Measurements from ENCODE around the gene ANAPC1.

Gene ANAPC1

GRCh38 chr2:111923276-111923804 lies 39.3 kb upstream of the ANAPC1 start:
- H2AFZ ChIP-seq (ENCODE audit: low read length), result no peak overlapping the region
- no peaks in the 10 kb centered on the region for H3K79me2 ChIP-seq (ENCODE audit: insufficient read depth, low read length)
- no peak overlapping the region for H3K4me3 ChIP-seq (ENCODE audit: low read length, poor library complexity, severe bottlenecking)
- no peaks in the 10 kb centered on the region for H4K20me1 ChIP-seq (ENCODE audit: insufficient read depth, low read length, poor library complexity, severe bottlenecking)
- H3K9me2 ChIP-seq (replicated peaks; ENCODE audit: low read depth, low read length), result no peaks in the 10 kb centered on the region
- no peaks in the 10 kb centered on the region for H3K27me3 ChIP-seq (ENCODE audit: insufficient read depth, low read length, poor library complexity, severe bottlenecking)
- no peaks in the 10 kb centered on the region for H3F3A ChIP-seq (ENCODE audit: low read depth)
- H3K36me3 ChIP-seq (ENCODE audit: insufficient read depth, low read length), result no peaks in the 10 kb centered on the region
- no peaks in the 10 kb centered on the region for H3K9me3 ChIP-seq (ENCODE audit: insufficient read depth, low read depth, low read length)
- H3K9ac ChIP-seq (ENCODE audit: low read depth, low read length, poor library complexity, severe bottlenecking), result no peak overlapping the region
- no peak overlapping the region for H3K4me2 ChIP-seq (ENCODE audit: low read depth, low read length, poor library complexity, severe bottlenecking)
- TF ChIP-seq CTCF (conservative IDR thresholded peaks at IDR 0.05; ENCODE audit: low read length) (no peak), EZH2phosphoT487 (IDR thresholded peaks at IDR 0.05; ENCODE audit: borderline replicate concordance) (no peak)
- H3K4me1 ChIP-seq (ENCODE audit: insufficient read depth, low read length, poor library complexity, severe bottlenecking), result peaks cover 8% of the 10 kb centered on the region

- H3K4me2 ChIP-seq (ENCODE audit: low read depth, low read length, poor library complexity, severe bottlenecking), result no peak overlapping the region
- no peaks in the 10 kb centered on the region for H3K9me2 ChIP-seq (replicated peaks; ENCODE audit: low read depth, low read length)
- no peak overlapping the region for H2AFZ ChIP-seq (ENCODE audit: low read length)
- H3K4me3 ChIP-seq (ENCODE audit: low read length, poor library complexity, severe bottlenecking), result no peak overlapping the region
- H3K36me3 ChIP-seq (ENCODE audit: insufficient read depth, low read length), result no peaks in the 10 kb centered on the region
- no peaks in the 10 kb centered on the region for H3F3A ChIP-seq (ENCODE audit: low read depth)
- TF ChIP-seq CTCF (conservative IDR thresholded peaks at IDR 0.05; ENCODE audit: low read length), result no peak
- no peak for TF ChIP-seq EZH2phosphoT487 (IDR thresholded peaks at IDR 0.05; ENCODE audit: borderline replicate concordance)
- no peaks in the 10 kb centered on the region for H3K9me3 ChIP-seq (ENCODE audit: insufficient read depth, low read depth, low read length)
- H3K27me3 ChIP-seq (ENCODE audit: insufficient read depth, low read length, poor library complexity, severe bottlenecking), result no peaks in the 10 kb centered on the region
- H3K4me1 ChIP-seq (ENCODE audit: insufficient read depth, low read length, poor library complexity, severe bottlenecking), result peaks cover 8% of the 10 kb centered on the region
- H3K79me2 ChIP-seq (ENCODE audit: insufficient read depth, low read length), result no peaks in the 10 kb centered on the region
- no peaks in the 10 kb centered on the region for H4K20me1 ChIP-seq (ENCODE audit: insufficient read depth, low read length, poor library complexity, severe bottlenecking)
- H3K9ac ChIP-seq (ENCODE audit: low read depth, low read length, poor library complexity, severe bottlenecking), result no peak overlapping the region
These were observed 36.0 kb upstream of the ANAPC1 start for GRCh38 chr2:111919794-111920608.

GRCh38 chr2:111919365-111919764 lies 35.4 kb upstream of the ANAPC1 start:
- Histone ChIP-seq H3K36me3 (ENCODE audit: insufficient read depth, low read length) (no peaks in the 10 kb centered on the region), H3K4me3 (ENCODE audit: low read length, poor library complexity, severe bottlenecking) (no peak overlapping the region), H3K27me3 (ENCODE audit: insufficient read depth, low read length, poor library complexity, severe bottlenecking) (no peaks in the 10 kb centered on the region), H3F3A (ENCODE audit: low read depth) (no peaks in the 10 kb centered on the region), H4K20me1 (ENCODE audit: insufficient read depth, low read length, poor library complexity, severe bottlenecking) (no peaks in the 10 kb centered on the region), H3K9me2 (replicated peaks; ENCODE audit: low read depth, low read length) (no peaks in the 10 kb centered on the region), H3K79me2 (ENCODE audit: insufficient read depth, low read length) (no peaks in the 10 kb centered on the region), H2AFZ (ENCODE audit: low read length) (no peak overlapping the region), H3K9me3 (ENCODE audit: insufficient read depth, low read depth, low read length) (no peaks in the 10 kb centered on the region), H3K4me2 (ENCODE audit: low read depth, low read length, poor library complexity, severe bottlenecking) (no peak overlapping the region), H3K9ac (ENCODE audit: low read depth, low read length, poor library complexity, severe bottlenecking) (no peak overlapping the region), H3K4me1 (ENCODE audit: insufficient read depth, low read length, poor library complexity, severe bottlenecking) (peaks cover 8% of the 10 kb centered on the region)
- TF ChIP-seq CTCF (conservative IDR thresholded peaks at IDR 0.05; ENCODE audit: low read length) (peak; percentile 60), EZH2phosphoT487 (IDR thresholded peaks at IDR 0.05; ENCODE audit: borderline replicate concordance) (no peak)
